Astrocyte (in vitro differentiated cells and primary cell): ENCODE results near the gene KIAA1328.

ENCODE experiments used
- EZH2 ChIP-seq: IDR thresholded peaks from 2 replicates; pipeline ENCODE4 v1.6.1; 2012; ENCODE audit warnings: mild to moderate bottlenecking, low read length, inconsistent platforms; ENCODE audit not compliant: insufficient read depth
- TF ChIP-seq, protein P1 (sequence below): IDR thresholded peaks from 2 replicates; pipeline ENCODE4 v1.5.1; 2011; ENCODE audit warnings: low read depth, mild to moderate bottlenecking, inconsistent platforms, low read length, moderate library complexity; ENCODE audit not compliant: insufficient read depth

GRCh38 chr18:37252854-37253393 lies 424.0 kb downstream of the KIAA1328 start:
- TF ChIP-seq, protein P1, sequence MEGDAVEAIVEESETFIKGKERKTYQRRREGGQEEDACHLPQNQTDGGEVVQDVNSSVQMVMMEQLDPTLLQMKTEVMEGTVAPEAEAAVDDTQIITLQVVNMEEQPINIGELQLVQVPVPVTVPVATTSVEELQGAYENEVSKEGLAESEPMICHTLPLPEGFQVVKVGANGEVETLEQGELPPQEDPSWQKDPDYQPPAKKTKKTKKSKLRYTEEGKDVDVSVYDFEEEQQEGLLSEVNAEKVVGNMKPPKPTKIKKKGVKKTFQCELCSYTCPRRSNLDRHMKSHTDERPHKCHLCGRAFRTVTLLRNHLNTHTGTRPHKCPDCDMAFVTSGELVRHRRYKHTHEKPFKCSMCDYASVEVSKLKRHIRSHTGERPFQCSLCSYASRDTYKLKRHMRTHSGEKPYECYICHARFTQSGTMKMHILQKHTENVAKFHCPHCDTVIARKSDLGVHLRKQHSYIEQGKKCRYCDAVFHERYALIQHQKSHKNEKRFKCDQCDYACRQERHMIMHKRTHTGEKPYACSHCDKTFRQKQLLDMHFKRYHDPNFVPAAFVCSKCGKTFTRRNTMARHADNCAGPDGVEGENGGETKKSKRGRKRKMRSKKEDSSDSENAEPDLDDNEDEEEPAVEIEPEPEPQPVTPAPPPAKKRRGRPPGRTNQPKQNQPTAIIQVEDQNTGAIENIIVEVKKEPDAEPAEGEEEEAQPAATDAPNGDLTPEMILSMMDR, result no peak
- no peak for TF ChIP-seq EZH2
